HTERT RPE-1 (cell line): ENCODE data around the gene MYH10.

Source experiments
- in situ Hi-C: fragments of 300-500 bp; cut with MboI; formaldehyde crosslinking; loops from 4 replicates; pipeline ENCODE4 v1.14.3; 2020; ENCODE audit warnings: low sequenced_read_pairs

The MYH10 gene

GRCh38 chr17:8477715-8478441, 152.6 kb downstream of the MYH10 start:
- in situ Hi-C loops = no loop called here

GRCh38 chr17:8477171-8477570, 153.4 kb downstream of the MYH10 start:
- in situ Hi-C loops = no loop called here

- in situ Hi-C loops = no loop called here
Measured at GRCh38 chr17:8476741-8477140, 153.8 kb downstream of the MYH10 start.

GRCh38 chr17:8475781-8476180, 154.7 kb downstream of the MYH10 start:
- in situ Hi-C loops = no loop called here

- in situ Hi-C loops = no loop called here
Measured at GRCh38 chr17:8475227-8475626, 155.3 kb downstream of the MYH10 start.

GRCh38 chr17:8474826-8475225, 155.7 kb downstream of the MYH10 start:
- in situ Hi-C loops = no loop called here

GRCh38 chr17:8473451-8474192, 156.9 kb downstream of the MYH10 start:
- in situ Hi-C loops = no loop called here

GRCh38 chr17:8472663-8473062, 157.9 kb downstream of the MYH10 start:
- in situ Hi-C loops = no loop called here

- in situ Hi-C loops = no loop called here
Measured at GRCh38 chr17:8470447-8471047, 160.0 kb downstream of the MYH10 start.

- in situ Hi-C loops = no loop called here
Measured at GRCh38 chr17:8469964-8470363, 160.6 kb downstream of the MYH10 start.

GRCh38 chr17:8468980-8469379, 161.5 kb downstream of the MYH10 start:
- in situ Hi-C loops = no loop called here

GRCh38 chr17:8468127-8468526, 162.4 kb downstream of the MYH10 start:
- in situ Hi-C loops = no loop called here

- in situ Hi-C loops = no loop called here
Measured at GRCh38 chr17:8467527-8467926, 163.0 kb downstream of the MYH10 start.

- in situ Hi-C loops = no loop called here
Measured at GRCh38 chr17:8466873-8467272, 163.7 kb downstream of the MYH10 start.

- in situ Hi-C loops = no loop called here
Measured at GRCh38 chr17:8466456-8466855, 164.1 kb downstream of the MYH10 start.

GRCh38 chr17:8465759-8466158, 164.8 kb downstream of the MYH10 start:
- in situ Hi-C loops = no loop called here

GRCh38 chr17:8465356-8465755, 165.2 kb downstream of the MYH10 start:
- in situ Hi-C loops = no loop called here

GRCh38 chr17:8464941-8465340, 165.6 kb downstream of the MYH10 start:
- in situ Hi-C loops = no loop called here

- in situ Hi-C loops = no loop called here
Measured at GRCh38 chr17:8463099-8463498, 167.4 kb downstream of the MYH10 start.

GRCh38 chr17:8462564-8462963, 168.0 kb downstream of the MYH10 start:
- in situ Hi-C loops = no loop called here

- in situ Hi-C loops = no loop called here
Measured at GRCh38 chr17:8459831-8460230, 170.7 kb downstream of the MYH10 start.

- in situ Hi-C loops = no loop called here
Measured at GRCh38 chr17:8459107-8459506, 171.4 kb downstream of the MYH10 start.
